ENCODE results near the gene UCK2.
A peak's percentile ranks its signal among the peaks of the same experiment; 100 is the strongest.

Gene UCK2

DNA sequence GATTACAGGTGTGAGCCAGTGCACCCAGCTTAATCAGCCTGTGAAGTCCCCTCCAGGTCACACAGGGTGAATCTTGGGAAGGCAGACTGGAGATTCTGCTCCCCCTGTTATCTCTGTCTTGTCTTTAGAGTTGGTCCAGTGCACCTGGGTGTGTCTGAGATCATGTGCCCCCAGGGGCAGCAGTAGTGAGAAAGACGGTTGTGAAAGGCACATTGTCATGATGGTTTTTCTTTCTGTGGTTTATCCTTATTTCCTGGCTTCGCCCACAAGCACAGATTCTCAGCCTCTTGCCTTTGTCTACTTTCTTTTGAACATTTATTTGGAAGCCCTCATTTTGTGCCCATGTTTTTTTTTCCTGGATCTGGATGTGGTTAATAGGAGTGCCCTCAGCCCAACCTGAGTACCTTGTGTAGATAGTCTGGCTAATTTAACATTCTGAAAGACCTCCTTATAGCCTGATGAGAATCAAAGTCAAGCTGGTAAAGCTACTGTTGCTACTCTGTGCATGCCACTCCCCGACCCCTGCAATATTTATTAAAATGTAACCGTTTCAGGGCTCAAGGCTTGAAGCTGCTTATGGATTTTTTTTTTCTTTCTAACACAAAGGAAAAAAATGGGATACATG is 23.7 kb downstream of the UCK2 start:
- no peak overlapping the region for H2AFZ ChIP-seq (ENCODE audit: low read depth, low read length)
- no peak overlapping the region for H3K23ac ChIP-seq (ENCODE audit: low read length in 2 of 2)
- H3K27ac ChIP-seq (ENCODE audit: low read length, poor library complexity, severe bottlenecking), result peak overlapping the region; percentile 55
- peak overlapping the region in 1 of 2 experiments; percentile 75 for H2BK12ac ChIP-seq (ENCODE audit: low read length in 2 of 2)
- H3K27me3 ChIP-seq (ENCODE audit: control insufficient read depth in 1 of 2, insufficient read depth in 1 of 2, low read length in 2 of 2), result no peaks in the 10 kb centered on the region
- H2BK15ac ChIP-seq (ENCODE audit: low read depth, poor library complexity, severe bottlenecking), result peak overlapping the region; percentile 80
- peak overlapping the region; percentile 49 for H4K8ac ChIP-seq (ENCODE audit: low read length)
- no peak overlapping the region for H3K4me3 ChIP-seq (ENCODE audit: insufficient read depth in 1 of 2, low read depth in 1 of 2, low read length in 2 of 2)
- H3K9me3 ChIP-seq (ENCODE audit: control insufficient read depth, low read length), result no peaks in the 10 kb centered on the region
- peaks cover 17% of the 10 kb centered on the region for H3K4me1 ChIP-seq (ENCODE audit: control insufficient read depth, insufficient read depth, low read depth, low read length)
- H3K79me1 ChIP-seq (replicated peaks; ENCODE audit: low read length, poor library complexity, severe bottlenecking), result no peaks in the 10 kb centered on the region
- H3K4ac ChIP-seq (ENCODE audit: low read depth in 1 of 2, low read length in 2 of 2), result no peak overlapping the region
- H4K91ac ChIP-seq (ENCODE audit: low read length), result peak overlapping the region; percentile 75
- peak overlapping the region; percentile 97 for H2AK5ac ChIP-seq (ENCODE audit: low read length, severe bottlenecking)
- H2BK120ac ChIP-seq (ENCODE audit: low read depth, low read length), result no peak overlapping the region
- H2BK5ac ChIP-seq (ENCODE audit: low read depth, low read length, poor library complexity, severe bottlenecking), result no peak overlapping the region
- H3K36me3 ChIP-seq (ENCODE audit: control insufficient read depth in 1 of 2, insufficient read depth in 2 of 2, low read depth in 1 of 2, low read length in 2 of 2), result peaks cover 0 to 3% of the 10 kb centered on the region in 2 experiments
- peak overlapping the region in 1 of 2 experiments; percentile 83 for H3K18ac ChIP-seq (ENCODE audit: low read depth in 1 of 2, low read length in 2 of 2)
- whole genome bisulfite sequencing, result 73% methylated on average over 3 of the region's 4 CpGs
- H3K9ac ChIP-seq (ENCODE audit: low read length), result no peak overlapping the region
- H3K14ac ChIP-seq (ENCODE audit: low read length in 2 of 2), result no peak overlapping the region
- peak overlapping the region; percentile 3 for H3K4me2 ChIP-seq (ENCODE audit: low read length, poor library complexity, severe bottlenecking)
- peak; percentile 41 for DNase-seq

DNA sequence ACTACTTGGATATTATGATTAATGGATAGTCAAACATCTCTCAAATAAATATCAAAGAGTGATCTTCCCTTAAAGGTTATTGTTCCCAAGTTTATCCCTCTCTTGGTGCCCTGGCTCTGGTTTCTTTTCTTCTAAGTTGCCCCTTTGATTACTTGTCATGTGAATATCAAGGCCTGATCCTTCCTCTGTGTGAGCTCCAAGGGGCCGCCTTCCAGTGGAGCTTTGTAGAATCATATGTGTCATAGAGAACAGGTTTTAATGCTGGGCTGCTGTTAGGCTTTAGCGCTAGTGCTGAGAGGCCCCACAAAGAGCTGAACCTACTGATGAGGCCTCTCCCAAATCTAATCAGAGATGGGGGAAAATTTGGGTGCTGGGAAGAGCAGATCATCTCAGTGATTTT is 25.5 kb downstream of the UCK2 start:
- peaks cover 18% of the 10 kb centered on the region for H3K4me1 ChIP-seq (ENCODE audit: control insufficient read depth, insufficient read depth, low read depth, low read length)
- H3K4me2 ChIP-seq (ENCODE audit: low read length, poor library complexity, severe bottlenecking), result no peak overlapping the region
- peak overlapping the region; percentile 97 for H2BK15ac ChIP-seq (ENCODE audit: low read depth, poor library complexity, severe bottlenecking)
- no peak for DNase-seq
- H4K8ac ChIP-seq (ENCODE audit: low read length), result no peak overlapping the region
- WGBS, result 98% methylated on average over 2 of the region's 2 CpGs
- no peak overlapping the region for H4K91ac ChIP-seq (ENCODE audit: low read length)
- H3K18ac ChIP-seq (ENCODE audit: low read depth in 1 of 2, low read length in 2 of 2), result no peak overlapping the region
- peak overlapping the region; percentile 63 for H2AK5ac ChIP-seq (ENCODE audit: low read length, severe bottlenecking)
- H3K36me3 ChIP-seq (ENCODE audit: control insufficient read depth in 1 of 2, insufficient read depth in 2 of 2, low read depth in 1 of 2, low read length in 2 of 2), result peaks cover 0 to 3% of the 10 kb centered on the region in 2 experiments
- peak overlapping the region; percentile 91 for H3K27ac ChIP-seq (ENCODE audit: low read length, poor library complexity, severe bottlenecking)
- no peak overlapping the region for H3K23ac ChIP-seq (ENCODE audit: low read length in 2 of 2)
- H2BK120ac ChIP-seq (ENCODE audit: low read depth, low read length), result peak overlapping the region; percentile 8
- H2BK5ac ChIP-seq (ENCODE audit: low read depth, low read length, poor library complexity, severe bottlenecking), result peak overlapping the region; percentile 81
- no peak overlapping the region for H3K4me3 ChIP-seq (ENCODE audit: insufficient read depth in 1 of 2, low read depth in 1 of 2, low read length in 2 of 2)
- H2AFZ ChIP-seq (ENCODE audit: low read depth, low read length), result no peak overlapping the region
- no peak overlapping the region for H3K14ac ChIP-seq (ENCODE audit: low read length in 2 of 2)
- no peak overlapping the region for H2BK12ac ChIP-seq (ENCODE audit: low read length in 2 of 2)
- no peaks in the 10 kb centered on the region for H3K9me3 ChIP-seq (ENCODE audit: control insufficient read depth, low read length)
- H3K79me1 ChIP-seq (replicated peaks; ENCODE audit: low read length, poor library complexity, severe bottlenecking), result no peaks in the 10 kb centered on the region
- H3K27me3 ChIP-seq (ENCODE audit: control insufficient read depth in 1 of 2, insufficient read depth in 1 of 2, low read length in 2 of 2), result no peaks in the 10 kb centered on the region
- H3K4ac ChIP-seq (ENCODE audit: low read depth in 1 of 2, low read length in 2 of 2), result no peak overlapping the region
- H3K9ac ChIP-seq (ENCODE audit: low read length), result no peak overlapping the region

DNA sequence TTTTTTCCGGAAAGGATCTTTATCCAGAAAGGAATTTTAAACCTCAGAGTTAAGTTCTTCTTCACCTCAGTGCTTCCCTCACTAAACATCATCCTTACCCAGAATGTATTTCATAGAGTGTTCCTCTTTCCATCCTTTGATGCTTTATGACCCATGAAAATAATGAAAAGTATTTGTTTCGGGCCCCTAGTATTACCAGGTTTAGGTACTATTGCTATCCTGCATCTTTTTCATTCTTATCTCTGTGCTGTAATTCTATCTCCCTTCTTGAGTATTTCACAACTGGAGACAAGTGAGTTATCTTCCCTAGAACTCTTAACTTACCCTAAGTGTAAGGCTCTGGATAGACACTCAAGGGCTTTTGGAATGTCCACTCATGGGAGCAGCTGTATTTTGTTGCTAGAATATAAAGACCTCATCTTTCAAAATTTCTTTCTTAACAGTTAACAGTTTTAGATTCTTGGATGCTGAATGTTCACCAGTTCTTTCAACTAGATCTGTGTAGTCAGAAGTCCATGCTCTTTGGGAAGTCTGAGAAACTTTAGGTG is 26.2 kb downstream of the UCK2 start:
- H3K4me1 ChIP-seq (ENCODE audit: control insufficient read depth, insufficient read depth, low read depth, low read length), result peaks cover 24% of the 10 kb centered on the region
- H2BK5ac ChIP-seq (ENCODE audit: low read depth, low read length, poor library complexity, severe bottlenecking), result peak overlapping the region; percentile 10
- no peak overlapping the region for H3K23ac ChIP-seq (ENCODE audit: low read length in 2 of 2)
- no peak overlapping the region for H2BK120ac ChIP-seq (ENCODE audit: low read depth, low read length)
- H3K4me3 ChIP-seq (ENCODE audit: insufficient read depth in 1 of 2, low read depth in 1 of 2, low read length in 2 of 2), result no peak overlapping the region
- no peaks in the 10 kb centered on the region for H3K36me3 ChIP-seq (ENCODE audit: control insufficient read depth in 1 of 2, insufficient read depth in 2 of 2, low read depth in 1 of 2, low read length in 2 of 2)
- 82% methylated on average over 1 of the region's 2 CpGs for WGBS
- H3K9ac ChIP-seq (ENCODE audit: low read length), result peak overlapping the region; percentile 44
- no peak overlapping the region for H2BK12ac ChIP-seq (ENCODE audit: low read length in 2 of 2)
- H3K18ac ChIP-seq (ENCODE audit: low read depth in 1 of 2, low read length in 2 of 2), result peak overlapping the region in 1 of 2 experiments; percentile 16
- H3K4ac ChIP-seq (ENCODE audit: low read depth in 1 of 2, low read length in 2 of 2), result no peak overlapping the region
- no peaks in the 10 kb centered on the region for H3K27me3 ChIP-seq (ENCODE audit: control insufficient read depth in 1 of 2, insufficient read depth in 1 of 2, low read length in 2 of 2)
- H2AFZ ChIP-seq (ENCODE audit: low read depth, low read length), result no peak overlapping the region
- DNase-seq, result no peak
- no peak overlapping the region for H4K91ac ChIP-seq (ENCODE audit: low read length)
- no peak overlapping the region for H3K4me2 ChIP-seq (ENCODE audit: low read length, poor library complexity, severe bottlenecking)
- no peaks in the 10 kb centered on the region for H3K9me3 ChIP-seq (ENCODE audit: control insufficient read depth, low read length)
- H3K79me1 ChIP-seq (replicated peaks; ENCODE audit: low read length, poor library complexity, severe bottlenecking), result no peaks in the 10 kb centered on the region
- no peak overlapping the region for H2BK15ac ChIP-seq (ENCODE audit: low read depth, poor library complexity, severe bottlenecking)
- no peak overlapping the region for H3K14ac ChIP-seq (ENCODE audit: low read length in 2 of 2)
- H3K27ac ChIP-seq (ENCODE audit: low read length, poor library complexity, severe bottlenecking), result peak overlapping the region; percentile 91
- H4K8ac ChIP-seq (ENCODE audit: low read length), result no peak overlapping the region
- peak overlapping the region; percentile 26 for H2AK5ac ChIP-seq (ENCODE audit: low read length, severe bottlenecking)

DNA sequence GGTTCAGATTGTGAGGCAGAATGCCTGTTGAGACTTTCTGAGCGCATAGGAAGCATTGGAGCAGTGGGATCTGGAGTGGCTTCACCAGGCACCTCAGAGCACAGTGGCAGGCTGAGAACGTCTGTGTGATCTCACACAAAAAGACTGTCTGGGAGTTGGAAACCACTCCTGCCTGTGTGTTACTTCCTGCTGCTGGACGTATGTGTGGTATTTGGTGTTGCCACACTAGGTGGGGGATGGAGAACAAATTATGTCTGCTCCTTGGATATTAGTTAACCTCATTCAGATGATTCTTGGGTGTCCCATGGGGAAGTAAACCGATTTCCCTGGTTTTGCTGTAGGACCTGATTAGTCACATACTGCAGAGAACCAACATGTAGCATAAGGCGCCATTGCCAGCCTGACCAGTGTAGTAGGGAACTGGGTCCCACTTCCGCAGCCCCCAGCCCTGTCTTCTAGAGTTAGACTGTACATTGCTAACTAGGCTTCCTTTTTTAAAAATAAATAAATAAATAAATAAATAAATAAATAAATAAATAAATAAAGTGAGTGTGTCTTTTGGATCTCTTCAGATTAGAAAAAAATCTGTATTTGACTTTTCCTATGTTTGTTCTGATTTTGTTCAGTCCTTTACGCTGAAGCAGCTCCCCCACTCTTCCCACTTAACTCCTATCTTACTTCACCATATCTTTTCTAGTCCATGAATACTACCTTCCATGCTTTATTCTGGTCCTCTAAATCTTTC is 26.9 kb downstream of the UCK2 start:
- Histone ChIP-seq H2AFZ (ENCODE audit: low read depth, low read length) (no peak overlapping the region), H2BK15ac (ENCODE audit: low read depth, poor library complexity, severe bottlenecking) (no peak overlapping the region), H3K9me3 (ENCODE audit: control insufficient read depth, low read length) (no peaks in the 10 kb centered on the region), H3K4me3 (ENCODE audit: insufficient read depth in 1 of 2, low read depth in 1 of 2, low read length in 2 of 2) (no peak overlapping the region), H2BK12ac (ENCODE audit: low read length in 2 of 2) (peak overlapping the region in 1 of 2 experiments; percentile 21), H3K18ac (ENCODE audit: low read depth in 1 of 2, low read length in 2 of 2) (peak overlapping the region in 1 of 2 experiments; percentile 71), H3K27ac (ENCODE audit: low read length, poor library complexity, severe bottlenecking) (peak overlapping the region; percentile 91), H3K27me3 (ENCODE audit: control insufficient read depth in 1 of 2, insufficient read depth in 1 of 2, low read length in 2 of 2) (no peaks in the 10 kb centered on the region), H3K14ac (ENCODE audit: low read length in 2 of 2) (no peak overlapping the region), H4K8ac (ENCODE audit: low read length) (peak overlapping the region; percentile 56), H3K4me2 (ENCODE audit: low read length, poor library complexity, severe bottlenecking) (peak overlapping the region; percentile 34), H2AK5ac (ENCODE audit: low read length, severe bottlenecking) (no peak overlapping the region), H3K9ac (ENCODE audit: low read length) (peak overlapping the region; percentile 44), H2BK120ac (ENCODE audit: low read depth, low read length) (no peak overlapping the region), H2BK5ac (ENCODE audit: low read depth, low read length, poor library complexity, severe bottlenecking) (peak overlapping the region; percentile 62), H3K4me1 (ENCODE audit: control insufficient read depth, insufficient read depth, low read depth, low read length) (peaks cover 26% of the 10 kb centered on the region), H4K91ac (ENCODE audit: low read length) (no peak overlapping the region), H3K4ac (ENCODE audit: low read depth in 1 of 2, low read length in 2 of 2) (peak overlapping the region in 1 of 2 experiments; percentile 69), H3K79me1 (replicated peaks; ENCODE audit: low read length, poor library complexity, severe bottlenecking) (peaks cover 3% of the 10 kb centered on the region), H3K36me3 (ENCODE audit: control insufficient read depth in 1 of 2, insufficient read depth in 2 of 2, low read depth in 1 of 2, low read length in 2 of 2) (no peaks in the 10 kb centered on the region), H3K23ac (ENCODE audit: low read length in 2 of 2) (no peak overlapping the region)
- 39% methylated on average over 6 of the region's 7 CpGs for whole genome bisulfite sequencing
- peak; percentile 94 for DNase-seq
